ENCODE measurements around the gene RAB8A.

RAB8A gene

DNA sequence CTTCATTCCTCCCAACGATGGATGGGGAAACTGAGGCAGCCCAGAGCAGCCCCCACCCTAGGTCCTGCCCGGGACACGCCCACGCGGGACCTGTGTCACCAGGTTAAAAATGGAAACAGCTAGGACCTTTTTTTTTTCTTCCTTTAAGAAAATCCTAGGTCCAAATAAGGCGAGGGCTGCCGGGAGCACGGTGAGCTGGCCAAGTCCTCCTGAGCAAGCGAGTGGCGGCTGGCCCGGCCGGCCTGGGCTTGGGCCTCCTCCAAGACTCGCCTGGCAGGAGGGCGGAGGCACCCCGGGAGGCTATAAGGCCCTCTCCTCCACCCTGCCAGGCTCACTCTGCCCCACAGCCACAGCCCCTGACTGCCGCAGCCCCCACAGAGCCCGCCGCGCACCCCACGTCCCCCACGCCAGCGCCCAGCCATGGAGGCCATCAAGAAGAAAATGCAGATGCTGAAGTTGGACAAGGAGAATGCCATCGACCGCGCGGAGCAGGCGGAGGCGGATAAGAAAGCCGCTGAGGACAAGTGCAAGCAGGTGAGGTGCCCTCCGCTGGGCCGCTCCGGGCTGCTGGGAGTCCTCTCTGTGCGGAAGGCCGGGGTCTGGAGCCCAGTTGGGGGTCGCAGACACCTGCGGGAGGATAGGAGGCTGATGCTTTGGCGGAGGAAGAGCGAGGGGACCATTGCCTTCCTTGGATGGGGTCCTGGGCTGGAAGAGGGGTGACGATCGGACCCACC lies 44.3 kb upstream of the RAB8A start:
- TF ChIP-seq PKNOX1 (IDR thresholded peaks at IDR 0.05) (no peak), ARNT (IDR thresholded peaks at IDR 0.05) (no peak), SUZ12 (IDR thresholded peaks at IDR 0.05) (no peak), ELF4 (IDR thresholded peaks at IDR 0.05) (no peak), TARDBP (IDR thresholded peaks at IDR 0.05) (no peak), BHLHE40 (IDR thresholded peaks at IDR 0.05; ENCODE audit: borderline replicate concordance) (no peak), HDGF (IDR thresholded peaks at IDR 0.05; ENCODE audit: borderline replicate concordance) (no peak), CTBP1 (IDR thresholded peaks at IDR 0.05; ENCODE audit: borderline replicate concordance) (no peak), SP1 (IDR thresholded peaks at IDR 0.05) (no peak), FOXM1 (IDR thresholded peaks at IDR 0.05; ENCODE audit: borderline replicate concordance) (no peak), LEF1 (IDR thresholded peaks at IDR 0.05; ENCODE audit: borderline replicate concordance) (no peak), NFRKB (IDR thresholded peaks at IDR 0.05) (no peak), L3MBTL2 (conservative IDR thresholded peaks at IDR 0.05) (no peak), FOXA1 (IDR thresholded peaks at IDR 0.05) (no peak), FOXK2 (IDR thresholded peaks at IDR 0.05) (no peak), ZNF384 (IDR thresholded peaks at IDR 0.05) (no peak)
- POLR2A ChIA-PET = no interaction called here
- CTCF ChIA-PET = no interaction called here
- DNase-seq (ENCODE audit: extremely low spot score) = no peak

DNA sequence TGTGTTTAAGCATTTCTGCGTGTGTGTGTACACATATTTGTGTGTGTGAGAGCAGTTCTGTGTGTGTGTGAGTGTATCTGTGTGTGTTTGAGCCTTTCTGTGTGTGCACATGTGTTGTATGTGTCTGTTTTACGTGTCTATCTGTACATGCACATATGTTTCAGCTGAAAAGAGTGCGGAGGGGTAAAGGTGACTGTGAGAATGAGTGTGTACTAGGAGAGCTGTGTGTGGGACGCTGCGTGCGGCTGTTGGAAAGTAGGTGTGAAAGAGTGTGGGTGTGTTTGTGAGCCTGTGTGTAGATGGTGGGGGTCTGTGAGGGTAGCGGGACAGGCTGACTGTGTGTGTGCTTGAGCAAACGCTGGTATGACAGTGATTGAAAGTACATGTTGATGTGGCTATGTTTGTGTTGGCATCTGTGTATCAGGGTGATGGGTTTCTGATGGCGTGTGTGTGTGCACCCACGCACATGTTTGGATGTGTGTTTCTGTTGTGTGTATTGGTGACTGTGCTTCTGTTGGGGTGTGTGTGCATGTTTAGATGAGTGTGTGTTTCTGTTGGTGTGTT lies 42.9 kb upstream of the RAB8A start:
- CTCF ChIA-PET = no interaction called here
- DNase-seq (ENCODE audit: extremely low spot score) = no peak
- POLR2A ChIA-PET = no interaction called here
- TF ChIP-seq SUZ12 (IDR thresholded peaks at IDR 0.05) (no peak), NFRKB (IDR thresholded peaks at IDR 0.05) (no peak), FOXM1 (IDR thresholded peaks at IDR 0.05; ENCODE audit: borderline replicate concordance) (no peak), FOXK2 (IDR thresholded peaks at IDR 0.05) (no peak), PKNOX1 (IDR thresholded peaks at IDR 0.05) (no peak), ZNF384 (IDR thresholded peaks at IDR 0.05) (no peak), L3MBTL2 (conservative IDR thresholded peaks at IDR 0.05) (no peak), ELF4 (IDR thresholded peaks at IDR 0.05) (no peak), TARDBP (IDR thresholded peaks at IDR 0.05) (no peak), HDGF (IDR thresholded peaks at IDR 0.05; ENCODE audit: borderline replicate concordance) (no peak)

- TF ChIP-seq BHLHE40 (IDR thresholded peaks at IDR 0.05; ENCODE audit: borderline replicate concordance) (no peak), ZNF384 (IDR thresholded peaks at IDR 0.05) (no peak), CTBP1 (IDR thresholded peaks at IDR 0.05; ENCODE audit: borderline replicate concordance) (no peak), FOXK2 (IDR thresholded peaks at IDR 0.05) (no peak), TARDBP (IDR thresholded peaks at IDR 0.05) (no peak), ARNT (IDR thresholded peaks at IDR 0.05) (no peak), PKNOX1 (IDR thresholded peaks at IDR 0.05) (no peak), HDGF (IDR thresholded peaks at IDR 0.05; ENCODE audit: borderline replicate concordance) (no peak), ELF4 (IDR thresholded peaks at IDR 0.05) (no peak), L3MBTL2 (conservative IDR thresholded peaks at IDR 0.05) (no peak), SP1 (IDR thresholded peaks at IDR 0.05) (no peak), FOXA1 (IDR thresholded peaks at IDR 0.05) (no peak), FOXM1 (IDR thresholded peaks at IDR 0.05; ENCODE audit: borderline replicate concordance) (no peak), LEF1 (IDR thresholded peaks at IDR 0.05; ENCODE audit: borderline replicate concordance) (no peak), NFRKB (IDR thresholded peaks at IDR 0.05) (no peak), SUZ12 (IDR thresholded peaks at IDR 0.05) (no peak)
- ChIA-PET POLR2A (interaction anchor here (1.2 kb wide), 1 partner anchor 115 kb away, joined by 5 read pairs; the partner anchor contains the start of gene FAM32A), CTCF (no interaction called here)
- no peak for DNase-seq (ENCODE audit: extremely low spot score)
Observed at GRCh38 chr19:16069813-16070365, 41.8 kb upstream of the RAB8A start.

DNA sequence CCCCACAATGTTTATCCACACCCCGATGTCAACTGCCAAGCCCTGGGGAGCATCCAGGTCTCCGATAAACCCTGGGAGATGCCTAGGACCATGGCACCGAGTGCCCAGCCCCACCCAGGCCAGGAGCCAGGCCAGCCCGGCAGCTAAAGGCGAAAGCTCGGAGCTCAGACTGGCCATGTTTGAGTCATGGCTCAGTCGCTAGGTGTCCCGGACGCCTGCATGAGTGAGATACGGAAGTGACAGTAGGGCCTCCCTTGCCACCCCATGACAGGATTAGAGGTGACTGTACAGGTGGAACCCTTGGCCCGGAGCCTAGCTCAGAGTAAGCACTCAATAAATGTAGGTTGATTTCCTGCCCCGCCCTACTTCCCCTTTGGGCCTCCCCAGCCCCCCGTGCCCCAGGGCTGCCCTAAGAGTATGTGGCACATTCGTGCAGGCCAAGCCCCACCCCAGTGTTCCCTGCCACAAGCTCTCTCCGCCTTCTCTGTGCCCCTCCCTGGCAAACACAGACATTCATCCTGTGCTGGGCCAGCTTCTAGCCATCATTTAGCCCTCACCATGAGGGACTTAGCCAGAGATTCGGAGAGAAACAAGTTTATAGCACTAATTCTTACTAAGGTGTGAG lies 41.2 kb upstream of the RAB8A start:
- CTCF ChIA-PET = interaction anchor here (0.5 to 1.9 kb wide), 2 partner anchors 8 to 94 kb away, joined by 4 to 5 read pairs; no protein-coding TSS in a partner anchor
- POLR2A ChIA-PET = interaction anchor here (1.2 kb wide), 1 partner anchor 115 kb away, joined by 5 read pairs; the partner anchor contains the start of gene FAM32A
- DNase-seq (ENCODE audit: extremely low spot score) = no peak
- no peak for TF ChIP-seq SP1 (IDR thresholded peaks at IDR 0.05)

GRCh38 chr19:16071072-16071691 lies 40.5 kb upstream of the RAB8A start:
- CTCF ChIA-PET = interaction anchor here (0.5 to 1.9 kb wide), 2 partner anchors 9 to 94 kb away, joined by 4 to 5 read pairs; no protein-coding TSS in a partner anchor
- DNase-seq (ENCODE audit: extremely low spot score) = no peak
- no peak for TF ChIP-seq NFRKB (IDR thresholded peaks at IDR 0.05)
- TF ChIP-seq ARNT (IDR thresholded peaks at IDR 0.05) = no peak
- no peak for TF ChIP-seq CTBP1 (IDR thresholded peaks at IDR 0.05; ENCODE audit: borderline replicate concordance)
- no peak for TF ChIP-seq L3MBTL2 (conservative IDR thresholded peaks at IDR 0.05)
- no peak for TF ChIP-seq FOXK2 (IDR thresholded peaks at IDR 0.05)
- no peak for TF ChIP-seq FOXA1 (IDR thresholded peaks at IDR 0.05)
- no peak for TF ChIP-seq SUZ12 (IDR thresholded peaks at IDR 0.05)
- TF ChIP-seq ZNF384 (IDR thresholded peaks at IDR 0.05) = no peak
- no peak for TF ChIP-seq FOXM1 (IDR thresholded peaks at IDR 0.05; ENCODE audit: borderline replicate concordance)
- no peak for TF ChIP-seq SP1 (IDR thresholded peaks at IDR 0.05)
- TF ChIP-seq HDGF (IDR thresholded peaks at IDR 0.05; ENCODE audit: borderline replicate concordance) = no peak
- TF ChIP-seq BHLHE40 (IDR thresholded peaks at IDR 0.05; ENCODE audit: borderline replicate concordance) = no peak
- no peak for TF ChIP-seq PKNOX1 (IDR thresholded peaks at IDR 0.05)
- no peak for TF ChIP-seq ELF4 (IDR thresholded peaks at IDR 0.05)
- no peak for TF ChIP-seq LEF1 (IDR thresholded peaks at IDR 0.05; ENCODE audit: borderline replicate concordance)
- no peak for TF ChIP-seq TARDBP (IDR thresholded peaks at IDR 0.05)
- POLR2A ChIA-PET = interaction anchor here (1.2 kb wide), 1 partner anchor 114 kb away, joined by 5 read pairs; the partner anchor contains the start of gene FAM32A

Measured in HEK293T (cell line).